ACC112 (cell line): ENCODE measurements around the gene DGKQ.
"Not testable (repeated sequence)": the region's sequence is repeated elsewhere in the genome, so short reads cannot be mapped to it uniquely, and the experiment has no call there.

Experiments
- H2AFZ ChIP-seq: fragments of 200-600 bp; sonication (generic); one replicate; pipeline ENCODE4 v1.6.0; 2017; ENCODE audit warnings: antibody characterized with exemption, low read length; ENCODE audit not compliant: unreplicated experiment
- H3K27ac ChIP-seq: fragments of 200-600 bp; sonication (generic); 2 replicates; pipeline ENCODE4 v1.5.1; 2014; ENCODE audit warnings: low read depth, mild to moderate bottlenecking, antibody characterized with exemption, low read length, moderate library complexity
- H3K27me3 ChIP-seq: fragments of 200-600 bp; sonication (generic); 2 replicates; pipeline ENCODE4 v1.6.1; 2014; ENCODE audit warnings: mild to moderate bottlenecking, antibody characterized with exemption, low read length, moderate library complexity, mixed read lengths; ENCODE audit not compliant: insufficient read depth
- H3K36me3 ChIP-seq: fragments of 200-600 bp; sonication (generic); 2 replicates; pipeline ENCODE4 v1.6.1; 2016; ENCODE audit warnings: mild to moderate bottlenecking, antibody characterized with exemption, low read length, moderate library complexity, mixed read lengths; ENCODE audit not compliant: insufficient read depth
- H3K4me1 ChIP-seq: fragments of 200-600 bp; sonication (generic); one replicate; pipeline ENCODE4 v1.6.1; 2016; ENCODE audit warnings: low read length, mixed read lengths; ENCODE audit not compliant: insufficient read depth, unreplicated experiment, control insufficient read depth
- H3K4me3 ChIP-seq: fragments of 200-600 bp; sonication (generic); 2 replicates; pipeline ENCODE4 v1.5.1; 2014; ENCODE audit warnings: mild to moderate bottlenecking, low read depth, low read length
- H3K79me2 ChIP-seq: fragments of 200-600 bp; sonication (generic); one replicate; pipeline ENCODE4 v1.6.0; 2016; ENCODE audit warnings: low read length; ENCODE audit not compliant: control insufficient read depth, unreplicated experiment, insufficient read depth

The DGKQ gene

DNA sequence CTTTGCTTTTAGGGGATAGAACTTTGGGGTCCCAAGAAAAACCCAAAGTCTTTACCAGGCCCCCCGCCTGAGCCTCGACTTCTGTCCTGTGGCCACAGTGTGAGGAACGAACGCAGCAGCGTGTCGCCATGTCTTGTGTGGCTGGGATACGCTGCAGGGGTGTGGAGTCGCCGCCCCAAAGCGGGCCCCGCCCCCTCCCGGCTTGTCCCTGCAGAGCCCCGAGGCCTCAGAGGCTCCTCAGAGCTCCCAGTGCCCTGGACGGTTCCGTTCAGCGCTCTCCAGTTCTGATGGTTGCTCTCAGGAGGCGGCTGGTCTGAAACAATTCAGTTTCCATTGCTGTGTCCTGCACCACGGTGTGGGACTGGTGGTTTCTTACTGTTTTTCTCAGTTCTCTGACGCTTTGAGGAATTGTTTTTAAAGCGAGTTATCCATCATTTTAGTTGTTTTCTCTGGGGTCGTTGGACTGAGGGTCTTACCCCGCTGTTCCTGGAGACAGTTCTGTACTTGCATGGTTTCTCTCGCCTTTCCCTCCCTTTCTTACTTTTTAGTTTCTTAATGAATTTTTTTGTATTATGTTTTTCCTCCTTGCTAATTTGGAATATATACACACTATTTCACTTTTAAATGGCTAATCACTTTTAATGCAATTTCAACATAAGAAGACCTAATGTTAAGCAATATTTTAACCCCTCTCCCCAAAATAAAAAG lies 11.9 kb upstream of the DGKQ start:
- peak overlapping the region; percentile 53 for H2AFZ ChIP-seq
- H3K27me3 ChIP-seq = no peaks in the 10 kb centered on the region
- H3K4me3 ChIP-seq = peak overlapping the region; percentile 90
- peaks cover 4% of the 10 kb centered on the region for H3K79me2 ChIP-seq
- H3K4me1 ChIP-seq = peaks cover 19% of the 10 kb centered on the region
- no peaks in the 10 kb centered on the region for H3K36me3 ChIP-seq
- H3K27ac ChIP-seq = no peak overlapping the region

DNA sequence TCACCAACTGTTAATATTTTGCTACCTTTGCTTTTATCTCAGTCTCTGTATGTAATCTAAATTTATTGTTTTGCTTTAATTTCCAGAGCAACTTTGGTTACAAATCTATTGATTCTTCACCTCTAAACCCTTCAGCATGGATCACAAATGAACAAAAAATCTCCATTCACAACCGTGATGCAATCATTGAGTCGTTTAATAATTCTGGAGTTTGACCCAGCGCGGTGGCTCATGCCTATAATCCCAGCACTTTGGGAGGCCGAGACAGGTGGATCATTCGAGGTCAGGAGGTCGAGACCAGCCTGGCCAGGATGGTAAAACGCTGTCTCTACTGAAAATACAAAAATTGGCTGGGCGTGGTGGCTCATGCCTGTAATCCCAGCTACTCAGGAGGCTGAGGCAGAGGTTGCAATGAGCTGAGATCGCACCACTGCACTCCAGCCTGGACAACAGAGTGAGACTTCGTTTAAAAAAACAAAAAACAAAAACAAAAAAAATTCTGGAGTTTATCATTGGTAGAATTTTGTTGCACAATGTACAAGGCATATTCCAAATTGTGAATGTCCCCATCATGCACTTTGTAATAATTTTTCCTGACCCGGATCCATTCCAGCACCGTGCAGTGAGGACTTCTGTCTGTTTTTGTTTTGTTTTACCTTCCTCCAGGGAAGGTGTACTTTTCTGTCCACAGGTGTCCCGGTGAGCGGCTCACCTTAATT lies 11.1 kb upstream of the DGKQ start:
- Histone ChIP-seq H3K36me3 (no peaks in the 10 kb centered on the region), H3K4me3 (peak overlapping the region; percentile 90), H3K27ac (no peak overlapping the region), H2AFZ (no peak overlapping the region), H3K4me1 (peaks cover 22% of the 10 kb centered on the region), H3K27me3 (no peaks in the 10 kb centered on the region), H3K79me2 (peaks cover 4% of the 10 kb centered on the region)

DNA sequence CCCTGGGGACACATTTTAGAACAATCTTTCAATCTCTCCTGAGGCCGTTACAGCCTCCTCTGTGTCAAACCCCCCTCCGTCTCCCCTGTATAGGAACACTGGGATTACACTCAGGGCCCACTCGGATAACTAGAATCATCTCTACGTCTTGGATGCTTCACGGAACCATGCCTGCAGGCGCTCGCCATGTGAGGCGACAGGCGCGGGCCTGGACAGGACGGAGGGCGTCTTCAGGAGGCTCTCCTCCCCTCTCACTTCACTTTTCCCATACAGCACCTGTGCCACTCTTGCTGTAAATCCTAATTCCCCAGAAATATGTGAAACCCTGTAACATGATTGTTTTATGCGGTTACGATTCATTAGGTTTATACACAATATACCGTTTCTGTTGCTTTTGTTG lies 9.4 kb upstream of the DGKQ start:
- no peak overlapping the region for H2AFZ ChIP-seq
- H3K4me1 ChIP-seq = peaks cover 22% of the 10 kb centered on the region
- peaks cover 1% of the 10 kb centered on the region for H3K79me2 ChIP-seq
- H3K27me3 ChIP-seq = no peaks in the 10 kb centered on the region
- no peaks in the 10 kb centered on the region for H3K36me3 ChIP-seq
- no peak overlapping the region for H3K4me3 ChIP-seq
- H3K27ac ChIP-seq = no peak overlapping the region

DNA sequence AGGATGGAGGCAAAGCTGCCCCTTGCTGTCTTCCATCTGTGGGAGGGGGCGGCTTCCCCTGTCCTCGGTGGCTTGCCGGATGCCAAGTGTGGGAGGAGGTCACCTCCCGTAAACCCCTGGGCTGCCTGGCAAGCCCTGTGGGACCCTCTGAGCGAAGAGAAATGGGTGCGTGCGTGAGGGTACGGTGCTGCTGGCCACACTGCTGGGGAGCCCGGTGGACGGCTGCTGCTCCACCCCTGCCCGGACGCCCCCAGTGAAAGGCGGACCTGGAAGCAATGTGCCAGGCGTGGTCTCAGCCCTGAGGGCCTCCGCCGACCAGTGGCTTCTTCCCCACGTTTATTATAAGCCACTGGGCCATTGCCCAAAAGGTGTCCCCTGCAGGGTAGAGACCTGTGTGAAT lies 8.9 kb upstream of the DGKQ start:
- Histone ChIP-seq H3K27ac (no peak overlapping the region), H3K4me1 (peaks cover 21% of the 10 kb centered on the region), H3K79me2 (no peaks in the 10 kb centered on the region), H2AFZ (no peak overlapping the region), H3K4me3 (no peak overlapping the region), H3K27me3 (no peaks in the 10 kb centered on the region), H3K36me3 (no peaks in the 10 kb centered on the region)

DNA sequence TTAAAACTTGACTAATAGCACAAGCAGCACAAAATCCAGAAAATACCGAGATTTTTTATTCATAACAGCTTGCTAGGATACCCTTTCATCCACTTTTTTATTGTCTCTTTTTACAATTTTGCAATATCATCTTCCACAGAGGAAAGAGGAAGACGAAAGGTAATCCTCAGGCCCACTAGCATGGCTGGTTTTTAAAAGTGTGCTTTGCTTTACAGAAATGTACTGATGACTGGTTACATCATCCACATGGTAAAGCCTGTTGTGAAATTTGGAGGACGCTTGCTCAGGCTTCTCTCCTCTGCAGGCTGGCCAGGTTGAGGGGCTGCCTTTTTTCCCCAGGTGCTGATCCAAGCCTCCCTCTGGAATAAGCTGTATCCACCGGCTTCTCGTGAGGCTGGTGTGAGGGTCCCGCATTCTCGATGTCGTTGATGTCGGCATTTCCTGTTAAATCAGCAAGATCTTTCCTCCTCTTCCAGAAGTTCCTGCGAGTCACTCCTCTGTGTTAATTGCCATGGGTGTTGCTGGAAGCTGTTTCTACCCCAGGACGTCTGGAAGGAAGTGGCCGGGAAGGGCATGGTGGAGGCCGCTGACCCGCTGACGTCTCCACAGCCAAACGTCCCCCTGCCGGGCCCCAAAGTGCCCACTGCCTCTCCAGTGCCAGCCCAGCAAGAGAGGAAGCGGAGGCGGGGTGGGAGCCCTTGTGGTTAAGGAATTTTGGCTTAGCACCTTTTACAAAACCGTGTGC lies 5.8 kb upstream of the DGKQ start:
- Histone ChIP-seq H2AFZ (no peak overlapping the region), H3K4me3 (no peak overlapping the region), H3K36me3 (no peaks in the 10 kb centered on the region), H3K27me3 (no peaks in the 10 kb centered on the region), H3K4me1 (peaks cover 7% of the 10 kb centered on the region), H3K27ac (no peak overlapping the region), H3K79me2 (no peaks in the 10 kb centered on the region)

GRCh38 chr4:976016-976415 lies 2.6 kb upstream of the DGKQ start:
- peaks cover 14% of the 10 kb centered on the region for H3K4me1 ChIP-seq
- not testable (repeated sequence) for H2AFZ ChIP-seq, H3K27ac ChIP-seq

GRCh38 chr4:974668-975067 lies 1.3 kb upstream of the DGKQ start:
- no peak overlapping the region for H2AFZ ChIP-seq
- peaks cover 13% of the 10 kb centered on the region for H3K4me1 ChIP-seq
- H3K27me3 ChIP-seq = no peaks in the 10 kb centered on the region
- no peak overlapping the region for H3K27ac ChIP-seq
- H3K79me2 ChIP-seq = peaks cover 7% of the 10 kb centered on the region
- no peak overlapping the region for H3K4me3 ChIP-seq
- H3K36me3 ChIP-seq = no peaks in the 10 kb centered on the region

More at GRCh38 chr4:976016-976415, 2.6 kb upstream of the DGKQ start:
- not testable (repeated sequence) for H3K79me2 ChIP-seq, H3K36me3 ChIP-seq, H3K27me3 ChIP-seq, H3K4me3 ChIP-seq

- Histone ChIP-seq H3K27me3 (no peaks in the 10 kb centered on the region), H3K4me1 (peaks cover 7% of the 10 kb centered on the region), H3K27ac (no peak overlapping the region), H3K79me2 (peaks cover 7% of the 10 kb centered on the region), H3K4me3 (peak overlapping the region; percentile 97), H2AFZ (peak overlapping the region; percentile 45), H3K36me3 (no peaks in the 10 kb centered on the region)
These were observed 531 bp downstream of the DGKQ start for GRCh38 chr4:972651-973424.

DNA sequence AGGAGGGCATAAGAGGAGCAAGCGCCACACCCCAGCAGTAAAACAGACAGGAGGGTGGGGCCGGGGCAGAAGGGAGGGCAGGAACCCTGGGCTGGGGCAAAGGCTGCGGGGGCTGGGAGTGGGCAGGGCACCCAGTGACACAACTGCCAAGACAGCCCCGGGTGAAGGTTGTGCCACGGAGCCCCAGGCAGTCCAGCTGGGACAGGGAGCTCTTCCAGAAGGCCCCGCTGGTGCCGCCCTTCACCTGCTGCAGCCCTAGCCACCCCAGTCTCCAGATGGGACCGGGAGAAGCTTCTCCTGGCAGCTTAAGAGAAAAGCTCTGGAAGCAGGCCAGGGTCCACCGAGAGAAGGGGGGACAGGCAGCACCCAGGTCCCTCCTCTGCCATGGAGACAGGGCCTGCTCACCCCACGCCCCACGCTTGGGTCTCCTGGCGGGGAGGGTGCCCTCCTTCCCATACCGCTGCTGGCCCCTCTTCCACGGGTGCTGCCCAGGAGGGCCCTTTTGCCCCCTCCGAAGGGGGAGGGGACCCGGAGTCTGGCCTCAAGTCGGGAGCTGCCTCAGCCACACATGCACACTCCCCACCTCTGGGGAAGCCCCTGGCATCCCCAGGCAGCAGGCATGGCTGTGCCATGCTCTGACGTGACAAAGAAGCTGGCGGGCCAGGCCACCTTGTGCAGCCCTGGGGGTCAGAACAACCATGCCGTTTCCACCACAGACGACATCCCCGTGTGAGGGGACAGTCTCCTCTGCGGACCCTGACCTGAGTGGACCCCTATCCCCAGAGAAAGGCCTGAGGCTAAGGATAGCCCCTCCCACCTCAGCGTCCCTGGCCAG lies 1.5 kb downstream of the DGKQ start:
- Histone ChIP-seq H3K79me2 (peaks cover 7% of the 10 kb centered on the region), H3K36me3 (no peaks in the 10 kb centered on the region), H2AFZ (no peak overlapping the region), H3K27ac (no peak overlapping the region), H3K4me3 (peak overlapping the region; percentile 97), H3K27me3 (no peaks in the 10 kb centered on the region), H3K4me1 (peaks cover 7% of the 10 kb centered on the region)
